Gastrocnemius medialis (tissue), 4 donors: ENCODE results near the gene SYT17. TPM values are rescaled to one million over a fixed set of nuclear protein-coding genes. Genes with fewer than 3 reads are reported as not detected.

Experiments
- ATAC-seq, 2 donors: fragments of 150-250 bp; one replicate each; pipeline ENCODE4 v1.9.1; 2016
- DNase-seq, 2 donors: peaks; one replicate each; pipeline ENCODE4 v3.0.0-alpha.2; 2019
- H3K27ac ChIP-seq, 4 donors: fragments of 200-600 bp; sonication (generic); 1 replicate in 1 of 4; 2 replicates in 3 of 4; pipeline ENCODE4 v1.5.1; 2016 to 2018; ENCODE audit warnings: mild to moderate bottlenecking in 2 of 4, moderate library complexity in 1 of 4
- H3K27me3 ChIP-seq, 3 donors: fragments of 200-600 bp; sonication (generic) in 2 of 3; 1 replicate in 1 of 3; 2 replicates in 2 of 3; pipeline versions ENCODE4 v1.5.1 to v1.6.0; 2016 to 2019; ENCODE audit warnings: mild to moderate bottlenecking in 1 of 3, moderate library complexity in 1 of 3
- H3K36me3 ChIP-seq, 2 donors: fragments of 200-600 bp; sonication (generic) in 1 of 2; one replicate each; pipeline ENCODE4 v1.5.1; 2017 to 2018
- H3K4me1 ChIP-seq, 2 donors: fragments of 200-600 bp; sonication (generic) in 1 of 2; one replicate each; pipeline ENCODE4 v1.5.1; 2016 to 2017; ENCODE audit warnings: mild to moderate bottlenecking in 2 of 2
- H3K4me3 ChIP-seq, 4 donors: fragments of 200-600 bp; sonication (generic) in 3 of 4; 1 replicate in 1 of 4; 2 replicates in 3 of 4; pipeline ENCODE4 v1.5.1; 2016 to 2019; ENCODE audit warnings: mild to moderate bottlenecking in 2 of 4
- H3K9me3 ChIP-seq, 3 donors: fragments of 200-600 bp; sonication (generic) in 2 of 3; 1 replicate in 1 of 3; 2 replicates in 2 of 3; pipeline ENCODE4 v1.5.1; 2016 to 2019
- POLR2A ChIP-seq, 2 donors: fragments of 450-650 bp; IDR thresholded peaks; one replicate each; pipeline ENCODE4 v1.6.1; 2017; ENCODE audit warnings: antibody characterized with exemption in 2 of 2, mild to moderate bottlenecking in 2 of 2, moderate library complexity in 2 of 2
- in situ Hi-C, 4 donors: fragments of 200-750 bp; cut with MboI; loops; one replicate each; pipeline versions ENCODE4 v1.15.0 to v1.8.0; 2017; ENCODE audit warnings: low sequenced_read_pairs in 4 of 4
- intact Hi-C: fragments of 100-400 bp; cut with DNase I; formaldehyde crosslinking; loops from one replicate; pipeline ENCODE4 v1.15.1; 2023; ENCODE audit warnings: low total_unique reads
- total RNA-seq, 4 donors: library from RNA; depleted of rRNA; stranded (reverse); fragments of >200 nt; gene quantifications; one replicate each; pipeline versions ENCODE4 v1.1.0 to v1.2.3, GENCODE V29; 2016
- TF ChIP-seq, protein P1 (sequence below), 5 experiments: fragments of 450-650 bp in 3 of 5; fragments of 200-600 bp in 2 of 5; sonication (generic) in 2 of 5; IDR thresholded peaks in 4 of 5; conservative IDR thresholded peaks in 1 of 5; 1 replicate in 4 of 5; 2 replicates in 1 of 5; pipeline ENCODE4 v1.5.1; 2016 to 2019; ENCODE audit warnings: antibody characterized with exemption in 5 of 5, mild to moderate bottlenecking in 3 of 5, moderate library complexity in 3 of 5

The SYT17 gene
- total RNA-seq, 4 donors from 2014 or later: 0.10 to 0.87 (median 0.18) TPM

DNA sequence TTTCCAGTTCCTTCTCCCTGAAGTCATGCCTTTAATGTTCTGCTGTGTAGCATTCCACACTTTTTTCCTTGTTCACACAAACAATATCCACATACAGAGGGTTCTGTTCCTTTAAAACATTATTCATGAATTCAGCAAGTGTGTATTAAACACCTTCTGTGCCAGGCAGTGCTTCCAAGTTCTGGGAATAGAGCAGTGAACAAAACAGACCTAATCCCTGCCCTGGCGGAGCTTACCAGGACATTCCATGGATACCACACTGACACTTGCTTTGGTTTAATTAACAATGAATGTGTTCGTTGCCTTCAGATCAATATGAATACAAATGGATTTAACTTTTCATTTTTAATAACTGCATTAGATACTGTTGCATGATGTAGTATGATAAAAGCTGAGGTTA, 59.6 kb downstream of the SYT17 start:
- Histone ChIP-seq H3K27me3 (no peaks in the 10 kb centered on the region), H3K4me3 (no peak overlapping the region), H3K36me3 (no peaks in the 10 kb centered on the region), H3K4me1 (no peaks in the 10 kb centered on the region), H3K9me3 (no peaks in the 10 kb centered on the region), H3K27ac (no peak overlapping the region)
- TF ChIP-seq, protein P1, sequence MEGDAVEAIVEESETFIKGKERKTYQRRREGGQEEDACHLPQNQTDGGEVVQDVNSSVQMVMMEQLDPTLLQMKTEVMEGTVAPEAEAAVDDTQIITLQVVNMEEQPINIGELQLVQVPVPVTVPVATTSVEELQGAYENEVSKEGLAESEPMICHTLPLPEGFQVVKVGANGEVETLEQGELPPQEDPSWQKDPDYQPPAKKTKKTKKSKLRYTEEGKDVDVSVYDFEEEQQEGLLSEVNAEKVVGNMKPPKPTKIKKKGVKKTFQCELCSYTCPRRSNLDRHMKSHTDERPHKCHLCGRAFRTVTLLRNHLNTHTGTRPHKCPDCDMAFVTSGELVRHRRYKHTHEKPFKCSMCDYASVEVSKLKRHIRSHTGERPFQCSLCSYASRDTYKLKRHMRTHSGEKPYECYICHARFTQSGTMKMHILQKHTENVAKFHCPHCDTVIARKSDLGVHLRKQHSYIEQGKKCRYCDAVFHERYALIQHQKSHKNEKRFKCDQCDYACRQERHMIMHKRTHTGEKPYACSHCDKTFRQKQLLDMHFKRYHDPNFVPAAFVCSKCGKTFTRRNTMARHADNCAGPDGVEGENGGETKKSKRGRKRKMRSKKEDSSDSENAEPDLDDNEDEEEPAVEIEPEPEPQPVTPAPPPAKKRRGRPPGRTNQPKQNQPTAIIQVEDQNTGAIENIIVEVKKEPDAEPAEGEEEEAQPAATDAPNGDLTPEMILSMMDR (IDR thresholded peaks at IDR 0.05 in 4 of 5, conservative IDR thresholded peaks at IDR 0.05 in 1 of 5): no peak
- no peak for TF ChIP-seq POLR2A (IDR thresholded peaks at IDR 0.05)
- in situ Hi-C loops: no loop called here
- DNase-seq (no peak), ATAC-seq (no peak)
- intact Hi-C loops: no loop called here

DNA sequence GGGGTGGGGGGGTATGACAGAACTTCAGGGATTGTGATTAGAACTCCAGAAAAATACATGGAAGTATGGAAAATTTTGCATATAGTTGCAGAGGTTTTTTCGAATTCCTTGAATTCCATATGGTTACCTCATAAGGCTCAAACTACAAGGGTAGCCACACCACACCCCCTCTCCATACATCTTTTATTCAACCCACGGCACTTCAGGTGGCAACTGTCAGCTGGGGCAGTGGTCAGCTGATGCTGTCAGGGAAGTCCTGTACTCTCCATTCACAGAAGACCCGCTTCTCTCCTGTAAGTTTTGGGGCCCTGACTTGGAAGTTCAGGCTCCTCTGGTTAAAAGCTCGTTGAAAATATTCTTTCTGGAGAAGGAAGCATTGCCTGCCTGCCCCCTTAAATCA, 60.0 kb downstream of the SYT17 start:
- Histone ChIP-seq H3K27ac (no peak overlapping the region), H3K27me3 (no peaks in the 10 kb centered on the region), H3K4me3 (no peak overlapping the region), H3K4me1 (no peaks in the 10 kb centered on the region), H3K9me3 (no peaks in the 10 kb centered on the region), H3K36me3 (no peaks in the 10 kb centered on the region)
- intact Hi-C loops (no loop called here), in situ Hi-C loops (no loop called here)
- no peak for ATAC-seq
- TF ChIP-seq, protein P1 (IDR thresholded peaks at IDR 0.05 in 4 of 5, conservative IDR thresholded peaks at IDR 0.05 in 1 of 5): no peak
- no peak for TF ChIP-seq POLR2A (IDR thresholded peaks at IDR 0.05)
- DNase-seq: no peak

DNA sequence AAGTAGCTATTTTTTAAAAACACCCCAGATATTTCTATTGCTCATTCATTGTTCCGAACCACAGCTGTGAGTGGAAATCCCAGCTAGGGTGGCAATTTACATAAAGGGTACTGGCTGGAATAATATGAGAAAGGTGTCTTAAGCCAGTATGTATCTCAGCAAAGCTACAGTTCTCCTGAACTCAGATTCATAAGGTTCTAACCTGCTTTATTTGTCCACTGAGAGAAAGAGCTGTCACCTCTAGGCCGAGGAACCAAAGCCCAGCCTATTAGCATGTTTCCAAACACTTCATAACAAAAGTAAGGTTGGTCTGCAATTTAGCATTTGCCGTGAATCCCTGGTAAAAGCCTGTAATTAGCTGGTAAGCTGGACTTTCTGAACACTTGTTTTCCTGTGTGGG, 60.5 kb downstream of the SYT17 start:
- H3K4me1 ChIP-seq: no peaks in the 10 kb centered on the region
- H3K27me3 ChIP-seq: no peaks in the 10 kb centered on the region
- in situ Hi-C loops (no loop called here), intact Hi-C loops (no loop called here)
- ATAC-seq: no peak
- DNase-seq: no peak
- H3K4me3 ChIP-seq: no peak overlapping the region
- TF ChIP-seq, protein P1 (IDR thresholded peaks at IDR 0.05 in 4 of 5, conservative IDR thresholded peaks at IDR 0.05 in 1 of 5): no peak
- TF ChIP-seq POLR2A (IDR thresholded peaks at IDR 0.05): no peak
- no peak overlapping the region for H3K27ac ChIP-seq
- H3K9me3 ChIP-seq: no peaks in the 10 kb centered on the region
- H3K36me3 ChIP-seq: no peaks in the 10 kb centered on the region

DNA sequence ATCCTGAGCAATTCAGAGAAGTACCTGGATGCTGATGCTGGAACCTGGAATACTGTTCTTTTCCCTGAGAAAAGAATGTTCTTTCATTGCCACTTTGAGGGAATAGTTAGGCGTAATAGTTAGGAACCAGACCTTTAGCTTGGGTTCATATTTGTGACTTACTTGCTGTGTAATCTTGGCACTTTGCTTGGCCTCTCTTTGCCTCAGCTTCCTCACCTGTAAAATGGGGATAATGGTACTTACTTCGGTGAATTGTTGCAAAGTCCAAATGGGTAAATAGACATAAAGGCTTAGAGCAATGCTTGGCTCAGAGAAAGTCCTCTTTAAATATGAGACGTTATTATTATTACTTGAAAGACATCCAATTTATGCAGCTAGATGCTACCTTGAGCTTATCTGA, 62.5 kb downstream of the SYT17 start:
- Histone ChIP-seq H3K27ac (no peak overlapping the region), H3K36me3 (no peaks in the 10 kb centered on the region), H3K27me3 (no peaks in the 10 kb centered on the region), H3K4me3 (no peak overlapping the region), H3K4me1 (no peaks in the 10 kb centered on the region), H3K9me3 (no peaks in the 10 kb centered on the region)
- TF ChIP-seq, protein P1 (IDR thresholded peaks at IDR 0.05 in 4 of 5, conservative IDR thresholded peaks at IDR 0.05 in 1 of 5): no peak
- TF ChIP-seq POLR2A (IDR thresholded peaks at IDR 0.05): no peak
- ATAC-seq (no peak), DNase-seq (no peak)
- in situ Hi-C loops: no loop called here
- intact Hi-C loops: no loop called here

GRCh38 chr16:19231881-19232280, 63.8 kb downstream of the SYT17 start:
- H3K4me1 ChIP-seq: no peaks in the 10 kb centered on the region
- H3K4me3 ChIP-seq: no peak overlapping the region
- H3K27ac ChIP-seq: no peak overlapping the region
- no peaks in the 10 kb centered on the region for H3K36me3 ChIP-seq
- H3K9me3 ChIP-seq: no peaks in the 10 kb centered on the region
- no peak for ATAC-seq
- in situ Hi-C loops (no loop called here), intact Hi-C loops (no loop called here)
- no peak for TF ChIP-seq POLR2A (IDR thresholded peaks at IDR 0.05)
- TF ChIP-seq, protein P1 (IDR thresholded peaks at IDR 0.05 in 4 of 5, conservative IDR thresholded peaks at IDR 0.05 in 1 of 5): no peak
- DNase-seq: no peak
- H3K27me3 ChIP-seq: no peaks in the 10 kb centered on the region
